ENCODE data around the gene ASPDH. TPM values are rescaled to one million over a fixed set of nuclear protein-coding genes. Genes with fewer than 3 reads are reported as not detected.
A peak's percentile ranks its signal among the peaks of the same experiment; 100 is the strongest.

The ASPDH gene
- total RNA-seq, 2 donors from 2014 or later, result not detected

DNA sequence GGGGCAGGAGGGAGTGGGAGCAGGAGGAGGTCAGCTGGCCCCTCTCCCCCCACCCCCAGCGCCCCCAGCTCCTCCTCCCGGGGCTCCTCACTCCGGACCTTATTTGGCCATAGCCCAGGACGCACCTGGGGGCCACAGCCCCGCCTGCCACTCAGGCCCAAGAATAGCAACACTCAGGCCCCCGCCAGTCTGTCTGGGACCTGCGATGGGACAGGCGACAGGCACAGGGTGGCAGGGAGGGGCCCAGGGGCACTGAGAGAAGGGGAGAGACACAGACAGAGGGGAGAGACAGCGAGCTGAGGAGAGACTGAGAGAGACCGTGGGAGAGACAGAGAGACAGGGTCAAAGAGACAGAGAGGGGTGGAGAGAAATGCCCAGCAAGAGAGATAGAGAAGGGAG, 13.0 kb downstream of the ASPDH start:
- H3K27ac ChIP-seq, result peak overlapping the region; percentile 87 to 94
- H3K9me3 ChIP-seq, result no peaks in the 10 kb centered on the region
- H3K4me3 ChIP-seq, result peak overlapping the region; percentile 53 to 60
- TF ChIP-seq, protein P1, sequence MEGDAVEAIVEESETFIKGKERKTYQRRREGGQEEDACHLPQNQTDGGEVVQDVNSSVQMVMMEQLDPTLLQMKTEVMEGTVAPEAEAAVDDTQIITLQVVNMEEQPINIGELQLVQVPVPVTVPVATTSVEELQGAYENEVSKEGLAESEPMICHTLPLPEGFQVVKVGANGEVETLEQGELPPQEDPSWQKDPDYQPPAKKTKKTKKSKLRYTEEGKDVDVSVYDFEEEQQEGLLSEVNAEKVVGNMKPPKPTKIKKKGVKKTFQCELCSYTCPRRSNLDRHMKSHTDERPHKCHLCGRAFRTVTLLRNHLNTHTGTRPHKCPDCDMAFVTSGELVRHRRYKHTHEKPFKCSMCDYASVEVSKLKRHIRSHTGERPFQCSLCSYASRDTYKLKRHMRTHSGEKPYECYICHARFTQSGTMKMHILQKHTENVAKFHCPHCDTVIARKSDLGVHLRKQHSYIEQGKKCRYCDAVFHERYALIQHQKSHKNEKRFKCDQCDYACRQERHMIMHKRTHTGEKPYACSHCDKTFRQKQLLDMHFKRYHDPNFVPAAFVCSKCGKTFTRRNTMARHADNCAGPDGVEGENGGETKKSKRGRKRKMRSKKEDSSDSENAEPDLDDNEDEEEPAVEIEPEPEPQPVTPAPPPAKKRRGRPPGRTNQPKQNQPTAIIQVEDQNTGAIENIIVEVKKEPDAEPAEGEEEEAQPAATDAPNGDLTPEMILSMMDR (IDR thresholded peaks at IDR 0.05), result no peak
- H3K27me3 ChIP-seq, result no peaks in the 10 kb centered on the region
- no peaks in the 10 kb centered on the region for H3K36me3 ChIP-seq
- no peak for DNase-seq (ENCODE audit: low spot score)
- H3K4me1 ChIP-seq, result no peaks in the 10 kb centered on the region

GRCh38 chr19:50500060-50500752, 13.5 kb downstream of the ASPDH start:
- peak overlapping the region; percentile 87 to 94 for H3K27ac ChIP-seq
- TF ChIP-seq, protein P1 (IDR thresholded peaks at IDR 0.05), result peak; percentile 11
- no peak for DNase-seq (ENCODE audit: low spot score)
- H3K27me3 ChIP-seq, result no peaks in the 10 kb centered on the region
- no peaks in the 10 kb centered on the region for H3K4me1 ChIP-seq
- no peaks in the 10 kb centered on the region for H3K9me3 ChIP-seq
- peak overlapping the region; percentile 53 to 60 for H3K4me3 ChIP-seq
- H3K36me3 ChIP-seq, result no peaks in the 10 kb centered on the region

DNA sequence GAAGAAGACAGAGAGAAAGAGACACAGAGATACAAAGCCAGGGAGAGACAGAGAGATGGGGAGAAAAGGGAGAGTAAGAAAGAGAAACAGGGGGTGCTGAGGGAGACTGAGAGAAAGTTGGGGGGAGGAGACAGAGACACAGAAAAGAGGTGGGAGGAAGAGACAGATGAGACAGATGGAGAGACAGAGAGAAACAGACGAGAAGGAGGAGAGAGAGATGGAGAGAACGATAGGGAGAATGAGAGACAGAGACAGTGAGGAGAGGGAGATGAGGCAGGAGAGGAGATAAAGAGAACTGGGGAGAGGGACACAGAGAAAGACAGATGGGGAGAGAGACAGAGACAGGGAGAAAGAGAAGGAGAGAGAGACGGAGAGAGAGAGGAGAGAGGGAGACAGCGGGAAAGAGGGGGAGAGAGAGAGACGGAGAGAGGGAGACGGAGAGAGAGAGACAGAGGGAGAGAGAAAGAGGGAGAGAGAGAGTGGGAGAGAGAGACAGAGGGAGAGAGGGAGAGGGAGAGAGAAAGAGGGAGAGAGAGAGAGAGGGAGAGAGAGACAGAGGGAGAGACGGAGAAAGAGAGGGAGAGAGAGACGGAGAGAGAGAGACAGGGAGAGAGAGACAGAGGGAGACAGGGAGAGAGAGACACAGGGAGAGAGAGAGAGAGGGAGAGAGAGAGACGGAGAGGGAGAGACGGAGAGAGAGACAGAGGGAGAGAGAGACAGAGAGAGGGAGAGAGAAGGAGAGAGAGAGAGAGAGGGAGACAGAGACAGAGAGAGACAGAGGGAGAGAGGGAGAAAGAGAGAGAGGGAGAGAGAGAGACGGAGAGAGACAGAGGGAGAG, 15.3 kb downstream of the ASPDH start:
- H3K4me1 ChIP-seq, result no peaks in the 10 kb centered on the region

DNA sequence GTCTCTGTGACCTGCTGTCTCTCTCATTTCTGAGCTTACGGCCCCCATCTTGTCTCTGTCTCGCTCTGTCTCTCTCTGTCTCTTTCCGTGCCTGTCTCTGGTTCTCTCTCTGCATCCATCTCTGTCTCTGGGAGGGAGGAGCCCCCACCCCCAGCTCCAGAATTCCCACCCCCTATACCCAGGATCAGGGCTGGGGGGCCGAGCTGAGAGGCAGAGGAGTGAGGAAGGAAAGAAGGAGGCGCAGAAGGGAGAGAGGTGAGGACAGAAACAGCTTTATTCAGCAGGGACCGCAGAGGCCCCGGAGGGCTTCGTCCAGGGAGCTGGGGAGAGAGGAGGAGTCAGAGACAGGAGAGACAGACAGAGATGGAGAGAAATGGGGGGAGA, 16.7 kb downstream of the ASPDH start:
- Histone ChIP-seq H3K4me3 (peak overlapping the region; percentile 53 to 60), H3K27ac (peak overlapping the region; percentile 87 to 94)

More for the DNA sequence above, 15.3 kb downstream of the ASPDH start:
- H3K4me3 ChIP-seq, result peak overlapping the region; percentile 53 to 60
- no peaks in the 10 kb centered on the region for H3K27me3 ChIP-seq
- H3K36me3 ChIP-seq, result no peaks in the 10 kb centered on the region
- TF ChIP-seq, protein P1 (IDR thresholded peaks at IDR 0.05), result peak in 1 of 2 donors; percentile 67
- no peaks in the 10 kb centered on the region for H3K9me3 ChIP-seq
- peak overlapping the region; percentile 87 to 94 for H3K27ac ChIP-seq
- no peak for DNase-seq (ENCODE audit: low spot score)

GRCh38 chr19:50496189-50497021, 17.3 kb downstream of the ASPDH start:
- Histone ChIP-seq H3K4me1 (peaks cover 0 to 9% of the 10 kb centered on the region in 2 donors), H3K36me3 (no peaks in the 10 kb centered on the region), H3K27ac (peak overlapping the region; percentile 87 to 94), H3K4me3 (peak overlapping the region in 1 of 2 donors; percentile 53), H3K27me3 (no peaks in the 10 kb centered on the region), H3K9me3 (no peaks in the 10 kb centered on the region)
- DNase-seq (ENCODE audit: low spot score), result no peak
- TF ChIP-seq, protein P1 (IDR thresholded peaks at IDR 0.05), result peak in 1 of 2 donors; percentile 17

More for the DNA sequence above, 16.7 kb downstream of the ASPDH start:
- DNase-seq (ENCODE audit: low spot score), result no peak
- Histone ChIP-seq H3K9me3 (no peaks in the 10 kb centered on the region), H3K27me3 (no peaks in the 10 kb centered on the region), H3K36me3 (no peaks in the 10 kb centered on the region), H3K4me1 (peaks cover 0 to 3% of the 10 kb centered on the region in 2 donors)
- TF ChIP-seq, protein P1 (IDR thresholded peaks at IDR 0.05), result no peak
